CD4-positive, CD25-positive, alpha-beta regulatory T cell (primary cell): ENCODE measurements around the gene POC1A. TPM values are rescaled to one million over a fixed set of nuclear protein-coding genes. Genes with fewer than 3 reads are reported as not detected.

ENCODE experiments used
- ATAC-seq, 2 donors: fragments of 150-1000 bp; cut with Tn5 transposase; one replicate each; pipeline ENCODE4 v1.10.0; 2021; ENCODE audit warnings: low read depth in 2 of 2, moderate number of reproducible peaks in 2 of 2, moderate library complexity in 1 of 2
- DNase-seq, 3 donors: peaks; one replicate each; pipeline versions ENCODE4 v3.0.0 to v3.0.0-alpha.2; 2012 to 2022; ENCODE audit warnings: mixed read lengths in 1 of 3
- H3K27ac ChIP-seq: one replicate; pipeline ENCODE4 v1.7.0; 2013; ENCODE audit warnings: mild to moderate bottlenecking, low read length; ENCODE audit not compliant: insufficient read depth, poor library complexity, severe bottlenecking
- H3K27me3 ChIP-seq: one replicate; pipeline ENCODE4 v1.7.0; 2013; ENCODE audit warnings: low read length; ENCODE audit not compliant: control insufficient read depth, insufficient read depth
- H3K36me3 ChIP-seq: one replicate; pipeline ENCODE4 v1.7.0; 2013; ENCODE audit warnings: mild to moderate bottlenecking, low read length, moderate library complexity; ENCODE audit not compliant: control insufficient read depth, insufficient read depth
- H3K4me1 ChIP-seq: 2 replicates; pipeline ENCODE4 v1.7.0; 2013; ENCODE audit warnings: mild to moderate bottlenecking, low read length; ENCODE audit not compliant: insufficient read depth, control insufficient read depth, poor library complexity, severe bottlenecking
- H3K4me3 ChIP-seq: one replicate; pipeline ENCODE4 v1.7.0; 2013; ENCODE audit warnings: low read depth, mild to moderate bottlenecking, low read length, moderate library complexity
- H3K9me3 ChIP-seq, 2 experiments: 1 replicate in 1 of 2; 2 replicates in 1 of 2; pipeline ENCODE4 v1.7.0; 2013; ENCODE audit warnings: low read length in 2 of 2, mild to moderate bottlenecking in 1 of 2, moderate library complexity in 1 of 2; ENCODE audit not compliant: control insufficient read depth in 2 of 2
- H3K27ac Mint-ChIP-seq, 3 donors: one replicate each; pipeline ENCODE4 v1.8.0; 2020 to 2022; ENCODE audit warnings: mild to moderate bottlenecking in 3 of 3, mixed read lengths in 3 of 3, moderate library complexity in 2 of 3
- H3K27me3 Mint-ChIP-seq: one replicate; pipeline ENCODE4 v1.8.0; 2022; ENCODE audit warnings: mild to moderate bottlenecking, mixed read lengths
- H3K36me3 Mint-ChIP-seq: one replicate; pipeline ENCODE4 v1.8.0; 2020; ENCODE audit warnings: mixed read lengths
- H3K4me1 Mint-ChIP-seq, 4 donors: one replicate each; pipeline ENCODE4 v1.8.0; 2020 to 2022; ENCODE audit warnings: mixed read lengths in 4 of 4, mild to moderate bottlenecking in 1 of 4
- H3K4me3 Mint-ChIP-seq, 4 donors: one replicate each; pipeline ENCODE4 v1.8.0; 2020 to 2022; ENCODE audit warnings: mild to moderate bottlenecking in 4 of 4, mixed read lengths in 4 of 4, moderate library complexity in 3 of 4
- H3K9me3 Mint-ChIP-seq, 7 donors: one replicate each; pipeline ENCODE4 v1.8.0; 2020 to 2022; ENCODE audit warnings: mixed read lengths in 7 of 7, mild to moderate bottlenecking in 3 of 7, moderate library complexity in 2 of 7
- polyA plus RNA-seq, 4 donors: library from polyadenylated mRNA; unstranded; fragments of 300-500 nt; fragmentation: Illumina TruSeq; gene quantifications; one replicate each; pipeline ENCODE4 v1.2.3, GENCODE V29; 2021
- total RNA-seq: library from RNA; stranded (reverse); gene quantifications from one replicate; pipeline ENCODE4 v1.2.3, GENCODE V29; 2022

Gene POC1A
- 1.7 TPM for total RNA-seq
- 1 to 10 TPM; 1.3 to 3.2 (median 1.9) TPM for polyA plus RNA-seq

DNA sequence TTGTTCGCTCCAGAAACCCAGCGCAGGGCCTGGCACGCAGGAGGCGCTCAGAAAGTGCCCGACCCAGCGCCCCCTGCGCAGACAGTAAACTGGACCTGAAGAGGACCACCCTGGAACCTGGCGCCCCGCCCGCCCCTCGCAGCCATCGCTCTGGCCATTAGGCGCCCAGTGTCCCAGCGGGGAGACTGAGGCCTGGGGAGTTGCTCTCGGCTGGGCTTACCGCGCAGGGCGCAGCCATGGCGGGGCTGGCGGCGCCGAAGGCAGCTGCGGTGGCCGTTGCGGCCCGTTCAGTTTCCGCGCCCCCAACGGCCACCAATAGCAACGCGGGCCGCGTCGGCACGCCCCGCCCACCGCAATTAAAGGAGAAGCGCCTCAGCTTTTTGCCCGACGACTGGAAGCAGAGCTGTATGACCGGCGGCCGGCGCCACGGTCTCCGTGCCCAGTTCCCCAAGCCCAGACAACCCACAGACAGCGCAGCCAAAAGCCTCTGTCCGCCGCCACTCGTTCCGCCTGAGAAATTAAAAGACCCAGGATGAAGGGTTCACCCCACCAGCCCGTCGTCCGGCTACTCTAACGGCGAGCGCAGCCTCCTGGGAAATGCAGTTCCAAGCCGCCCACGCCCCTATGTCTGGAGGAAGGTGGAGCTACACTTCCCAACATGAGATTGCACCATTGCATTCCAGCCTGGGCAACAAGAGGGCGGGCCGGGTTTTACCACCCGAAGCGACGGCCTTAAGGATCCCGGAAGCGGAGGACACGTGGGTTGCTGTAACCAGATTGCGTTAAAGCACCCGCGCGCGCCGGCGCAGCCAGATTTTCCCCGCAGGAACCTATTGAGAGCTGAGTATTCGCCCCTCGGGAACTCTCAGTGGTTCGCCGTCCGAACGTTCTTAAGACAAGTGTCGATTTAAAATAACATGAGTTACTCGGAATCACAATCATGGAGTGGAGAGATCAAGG is at the start of gene POC1A:
Gene POC1A, minus strand, starts transcription at position 289 of the 960 bp plus-strand sequence. Its CDS starts 51 bp downstream, at position 238.
- H3K27ac Mint-ChIP-seq: peak within 1 kb of the TSS; percentile 94 to 98 (median 95)
- Histone ChIP-seq H3K36me3 (no peaks in the 10 kb centered on the region), H3K4me1 (peaks cover 13% of the 10 kb centered on the region), H3K9me3 (no peaks in the 10 kb centered on the region), H3K27ac (peak within 1 kb of the TSS; percentile 85), H3K4me3 (peak within 1 kb of the TSS; percentile 89), H3K27me3 (no peaks in the 10 kb centered on the region)
- H3K9me3 Mint-ChIP-seq: no peaks in the 10 kb centered on the region
- peak; percentile 82 for ATAC-seq
- H3K4me3 Mint-ChIP-seq: peak within 1 kb of the TSS; percentile 93 to 97 (median 96)
- DNase-seq: peak; percentile 81 to 95 (median 84)
- H3K36me3 Mint-ChIP-seq: no peaks in the 10 kb centered on the region
- H3K27me3 Mint-ChIP-seq: peaks cover 2% of the 10 kb centered on the region
- peaks cover 0 to 17% (median 7%) of the 10 kb centered on the region in 4 donors for H3K4me1 Mint-ChIP-seq

DNA sequence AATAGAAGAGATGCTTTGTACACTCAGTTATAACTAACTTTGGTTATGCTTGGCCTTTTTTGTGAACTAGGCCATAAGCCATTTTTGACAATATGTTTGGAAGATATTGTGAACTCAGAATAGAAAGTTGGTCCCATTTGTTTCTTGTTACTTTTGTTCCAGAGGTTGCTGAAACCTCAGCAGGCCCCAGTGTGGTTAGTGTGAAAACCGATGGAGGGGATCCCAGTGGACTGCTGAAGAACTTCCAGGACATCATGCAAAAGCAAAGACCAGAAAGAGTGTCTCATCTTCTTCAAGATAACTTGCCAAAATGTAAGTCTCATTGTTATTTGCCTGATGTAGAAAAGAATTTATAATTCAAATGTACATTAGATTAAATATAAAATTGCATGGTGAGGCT is 49.5 kb upstream of the POC1A start:
- Mint-ChIP-seq H3K9me3 (no peaks in the 10 kb centered on the region), H3K27me3 (no peaks in the 10 kb centered on the region), H3K4me1 (peaks cover 10 to 48% (median 42%) of the 10 kb centered on the region in 4 donors), H3K36me3 (peaks cover 53% of the 10 kb centered on the region), H3K27ac (peak overlapping the region in 1 of 3 donors; percentile 62), H3K4me3 (no peak overlapping the region)
- Histone ChIP-seq H3K4me3 (no peak overlapping the region), H3K27me3 (no peaks in the 10 kb centered on the region), H3K36me3 (peaks cover 76% of the 10 kb centered on the region), H3K27ac (no peak overlapping the region), H3K4me1 (peaks cover 14% of the 10 kb centered on the region), H3K9me3 (no peaks in the 10 kb centered on the region)
- ATAC-seq: no peak
- DNase-seq: no peak

DNA sequence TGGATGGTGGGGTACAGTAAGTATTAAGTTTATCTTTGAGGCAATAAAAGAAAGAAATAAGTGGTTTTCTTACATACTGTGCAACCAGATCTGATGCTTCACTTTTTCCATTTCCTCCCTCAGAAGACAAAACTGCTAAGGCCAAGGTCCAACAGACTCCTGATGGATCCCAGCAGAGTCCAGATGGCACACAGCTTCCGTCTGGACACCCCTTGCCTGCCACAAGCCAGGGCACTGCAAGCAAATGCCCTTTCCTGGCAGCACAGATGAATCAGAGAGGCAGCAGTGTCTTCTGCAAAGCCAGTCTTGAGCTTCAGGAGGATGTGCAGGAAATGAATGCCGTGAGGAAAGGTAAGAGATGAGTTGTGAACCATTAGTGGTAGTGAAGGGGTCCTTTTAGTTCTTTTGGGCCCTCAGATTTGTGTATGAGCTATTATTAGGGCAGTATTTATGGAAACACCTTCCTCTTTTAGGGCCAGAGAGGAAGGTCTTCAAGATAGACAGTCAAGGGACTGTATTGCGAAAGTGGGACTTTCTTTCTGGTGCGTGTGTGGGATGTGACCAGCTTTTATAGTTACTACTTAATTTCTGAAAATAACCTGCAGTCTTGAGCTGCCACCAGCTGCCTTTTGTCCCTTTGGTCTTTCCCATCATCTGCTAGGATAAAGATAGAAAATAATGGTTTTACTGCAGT is 48.3 kb upstream of the POC1A start:
- peaks cover 64% of the 10 kb centered on the region for H3K36me3 ChIP-seq
- Mint-ChIP-seq H3K36me3 (peaks cover 47% of the 10 kb centered on the region), H3K27me3 (no peaks in the 10 kb centered on the region), H3K4me3 (peak overlapping the region in 2 of 4 donors; percentile 23 to 40), H3K4me1 (peaks cover 13 to 59% (median 46%) of the 10 kb centered on the region in 4 donors), H3K9me3 (no peaks in the 10 kb centered on the region), H3K27ac (peak overlapping the region in 2 of 3 donors; percentile 59 to 88)
- DNase-seq: no peak
- no peak overlapping the region for H3K27ac ChIP-seq
- H3K4me1 ChIP-seq: peaks cover 21% of the 10 kb centered on the region
- no peaks in the 10 kb centered on the region for H3K27me3 ChIP-seq
- no peaks in the 10 kb centered on the region for H3K9me3 ChIP-seq
- ATAC-seq: no peak
- H3K4me3 ChIP-seq: no peak overlapping the region

DNA sequence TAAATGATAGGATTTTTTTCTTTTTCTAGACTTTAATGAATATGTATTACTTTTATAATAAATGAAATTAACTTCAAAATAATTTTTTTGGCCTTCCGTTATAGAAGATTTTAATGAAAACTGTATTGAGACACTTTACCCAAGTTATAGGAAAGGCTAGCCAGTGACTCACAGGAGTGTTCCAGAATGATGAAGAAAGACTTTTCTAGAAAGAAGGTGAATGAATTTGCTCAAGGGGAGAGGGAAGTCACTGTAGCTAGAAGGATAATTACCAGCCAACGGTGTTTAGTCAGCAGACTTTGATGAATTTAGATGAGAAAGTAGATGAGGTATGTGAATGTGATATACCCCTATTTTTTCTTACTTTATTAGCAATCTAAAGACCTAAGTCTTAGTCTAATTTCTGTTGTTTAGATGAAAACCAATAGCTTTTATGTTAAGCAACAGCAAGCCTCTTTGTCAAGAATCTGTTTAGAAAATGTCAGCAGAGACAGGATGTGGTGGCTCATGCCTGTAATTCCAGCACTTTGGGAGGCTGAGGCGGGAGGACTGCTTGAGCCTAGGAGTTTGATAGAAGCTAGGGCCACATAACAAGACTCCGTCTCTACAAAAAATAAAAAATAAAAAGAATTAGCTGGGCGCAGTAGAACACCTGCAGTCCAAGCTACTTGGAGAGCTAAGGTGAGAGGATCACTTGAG is 46.9 kb upstream of the POC1A start:
- H3K36me3 Mint-ChIP-seq: peaks cover 38% of the 10 kb centered on the region
- peak overlapping the region; percentile 51 to 72 (median 66) for H3K27ac Mint-ChIP-seq

DNA sequence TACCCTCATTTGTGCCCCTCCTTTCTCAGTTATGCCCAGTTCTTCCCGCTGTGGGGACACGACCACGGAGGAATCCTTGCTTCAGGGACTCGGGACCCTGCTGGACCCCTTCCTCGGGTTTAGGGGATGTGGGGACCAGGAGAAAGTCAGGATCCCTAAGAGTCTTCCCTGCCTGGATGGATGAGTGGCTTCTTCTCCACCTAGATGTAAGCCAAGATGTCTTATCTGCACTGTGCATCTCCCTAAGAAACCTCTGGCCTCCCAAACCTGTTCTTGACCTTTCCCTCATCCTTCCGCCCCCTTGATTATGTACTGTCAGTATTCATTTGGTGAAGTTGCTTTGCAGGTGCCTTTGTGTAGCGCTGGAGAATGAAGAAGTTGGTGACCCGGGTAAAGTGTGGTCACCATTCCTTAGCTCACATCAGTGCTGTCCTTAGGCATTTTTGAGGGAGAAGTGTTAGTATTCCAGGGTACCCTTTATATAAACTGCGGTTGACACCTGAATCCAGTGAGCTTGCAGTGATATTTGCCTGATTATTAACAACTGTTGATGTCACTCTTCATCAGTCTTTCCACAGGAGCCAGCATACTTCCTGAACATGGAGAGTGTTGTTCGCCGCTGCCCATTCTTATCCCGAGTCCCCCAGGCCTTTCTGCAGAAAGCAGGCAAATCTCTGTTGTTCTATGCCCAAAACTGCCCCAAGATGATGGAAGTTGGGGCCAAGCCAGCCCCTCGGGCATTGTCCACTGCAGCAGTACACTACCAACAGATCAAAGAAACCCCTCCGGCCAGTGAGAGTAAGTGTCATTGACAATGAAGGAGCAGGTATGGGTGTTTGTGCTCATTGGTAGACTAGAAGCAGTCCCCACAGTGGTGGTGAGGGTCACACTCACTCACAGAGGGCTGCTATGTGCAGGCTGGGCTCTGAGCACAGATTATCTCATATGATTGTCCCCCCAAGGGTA is 44.7 kb upstream of the POC1A start:
- H3K27ac ChIP-seq: peak overlapping the region; percentile 81
- peaks cover 28% of the 10 kb centered on the region for H3K4me1 ChIP-seq
- Mint-ChIP-seq H3K4me1 (peaks cover 15 to 61% (median 40%) of the 10 kb centered on the region in 4 donors), H3K4me3 (peak overlapping the region; percentile 97 to 98 (median 97)), H3K9me3 (no peaks in the 10 kb centered on the region), H3K27ac (peak overlapping the region; percentile 79 to 99 (median 95)), H3K27me3 (no peaks in the 10 kb centered on the region), H3K36me3 (peaks cover 18% of the 10 kb centered on the region)
- peak overlapping the region; percentile 82 for H3K4me3 ChIP-seq
- ATAC-seq: no peak
- H3K9me3 ChIP-seq: no peaks in the 10 kb centered on the region
- H3K36me3 ChIP-seq: peaks cover 31% of the 10 kb centered on the region
- no peak for DNase-seq
- H3K27me3 ChIP-seq: no peaks in the 10 kb centered on the region

More for the DNA sequence above, 46.9 kb upstream of the POC1A start:
- H3K4me1 Mint-ChIP-seq: peaks cover 15 to 67% (median 52%) of the 10 kb centered on the region in 4 donors
- H3K27ac ChIP-seq: no peak overlapping the region
- DNase-seq (no peak), ATAC-seq (no peak)
- H3K9me3 ChIP-seq: no peaks in the 10 kb centered on the region
- H3K36me3 ChIP-seq: peaks cover 53% of the 10 kb centered on the region
- H3K4me3 Mint-ChIP-seq: peak overlapping the region in 2 of 4 donors; percentile 45 to 71
- no peak overlapping the region for H3K4me3 ChIP-seq
- peaks cover 28% of the 10 kb centered on the region for H3K4me1 ChIP-seq
- H3K9me3 Mint-ChIP-seq: no peaks in the 10 kb centered on the region
- no peaks in the 10 kb centered on the region for H3K27me3 ChIP-seq
- no peaks in the 10 kb centered on the region for H3K27me3 Mint-ChIP-seq

DNA sequence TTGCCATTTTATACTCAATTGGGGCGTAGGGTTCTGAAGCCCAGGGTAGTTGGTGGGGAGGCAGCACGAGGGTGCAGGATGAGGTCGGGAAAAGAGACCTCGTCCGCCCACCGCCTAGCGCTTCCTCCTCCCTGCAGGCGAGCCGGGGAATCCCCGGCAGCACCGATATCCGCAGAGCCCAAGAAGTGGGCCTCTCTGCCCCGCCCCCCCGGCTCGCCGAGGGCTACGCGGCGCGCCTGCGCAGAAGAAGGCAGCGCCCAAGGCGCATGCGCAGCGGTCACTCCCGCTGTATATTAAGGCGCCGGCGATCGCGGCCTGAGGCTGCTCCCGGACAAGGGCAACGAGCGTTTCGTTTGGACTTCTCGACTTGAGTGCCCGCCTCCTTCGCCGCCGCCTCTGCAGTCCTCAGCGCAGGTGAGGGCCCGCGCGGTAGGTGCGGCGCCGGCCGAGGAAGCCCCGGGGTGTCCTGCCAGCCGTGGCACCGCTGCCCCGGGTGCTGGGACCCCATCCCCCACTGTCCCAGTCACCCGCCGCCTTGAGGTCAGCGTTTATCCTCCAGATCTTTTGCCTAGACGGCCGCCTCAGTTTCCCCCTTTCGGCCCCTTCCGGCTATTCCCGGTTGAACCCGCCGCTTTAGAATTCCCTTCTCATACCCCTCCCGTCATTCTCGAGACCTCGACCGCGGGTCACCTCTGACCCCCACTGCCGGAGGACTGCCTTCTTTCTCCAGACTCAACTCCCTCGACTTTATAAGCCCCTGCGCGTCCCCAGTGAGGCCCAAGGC is 43.8 kb upstream of the POC1A start, which contains the start of gene ALAS1:
Gene ALAS1, plus strand, starts transcription at position 319 of the 784 bp plus-strand sequence. CDS start 1,082 bp downstream, outside the sequence.
- ATAC-seq (peak; percentile 91 to 93), DNase-seq (peak; percentile 91 to 94 (median 91))
- H3K36me3 Mint-ChIP-seq: peaks cover 10% of the 10 kb centered on the region
- peak within 1 kb of the TSS; percentile 97 to 98 (median 97) for H3K4me3 Mint-ChIP-seq
- H3K27ac ChIP-seq: peak within 1 kb of the TSS; percentile 81
- no peaks in the 10 kb centered on the region for H3K9me3 ChIP-seq
- H3K27ac Mint-ChIP-seq: peak within 1 kb of the TSS; percentile 82 to 99 (median 97)
- H3K27me3 ChIP-seq: no peaks in the 10 kb centered on the region
- peaks cover 15 to 58% (median 38%) of the 10 kb centered on the region in 4 donors for H3K4me1 Mint-ChIP-seq
- peaks cover 28% of the 10 kb centered on the region for H3K4me1 ChIP-seq
- H3K9me3 Mint-ChIP-seq: no peaks in the 10 kb centered on the region
- peaks cover 22% of the 10 kb centered on the region for H3K36me3 ChIP-seq
- no peaks in the 10 kb centered on the region for H3K27me3 Mint-ChIP-seq
- H3K4me3 ChIP-seq: peak within 1 kb of the TSS; percentile 82
